ENCODE data around the gene PARP12. TPM values are rescaled to one million over a fixed set of nuclear protein-coding genes. Genes with fewer than 3 reads are reported as not detected.

Gene PARP12
- total RNA-seq, 1 donor from 2014 or later = 14.5 TPM

GRCh38 chr7:140068033-140068432, 5.3 kb upstream of the PARP12 start:
- Mint-ChIP-seq H3K36me3 (ENCODE audit: low read depth, unreplicated experiment) (no peaks in the 10 kb centered on the region), H3K27ac (ENCODE audit: unreplicated experiment) (no peak overlapping the region), H3K4me3 (ENCODE audit: unreplicated experiment) (no peak overlapping the region), H3K27me3 (ENCODE audit: unreplicated experiment) (peaks cover 2% of the 10 kb centered on the region), H3K4me1 (ENCODE audit: unreplicated experiment) (no peaks in the 10 kb centered on the region), H3K9me3 (ENCODE audit: unreplicated experiment) (no peaks in the 10 kb centered on the region)
- no peak for DNase-seq (ENCODE audit: low spot score)
- TF ChIP-seq CTCF (IDR thresholded peaks at IDR 0.05; ENCODE audit: unreplicated experiment) = no peak

- Mint-ChIP-seq H3K36me3 (ENCODE audit: low read depth, unreplicated experiment) (no peaks in the 10 kb centered on the region), H3K9me3 (ENCODE audit: unreplicated experiment) (no peaks in the 10 kb centered on the region), H3K27me3 (ENCODE audit: unreplicated experiment) (peaks cover 2% of the 10 kb centered on the region), H3K4me3 (ENCODE audit: unreplicated experiment) (no peak overlapping the region), H3K4me1 (ENCODE audit: unreplicated experiment) (no peaks in the 10 kb centered on the region), H3K27ac (ENCODE audit: unreplicated experiment) (no peak overlapping the region)
- DNase-seq (ENCODE audit: low spot score) = no peak
- TF ChIP-seq CTCF (IDR thresholded peaks at IDR 0.05; ENCODE audit: unreplicated experiment) = no peak
Measured at GRCh38 chr7:140067052-140067451, 4.3 kb upstream of the PARP12 start.

GRCh38 chr7:140062118-140062527, 628 bp downstream of the PARP12 start:
- Mint-ChIP-seq H3K4me3 (ENCODE audit: unreplicated experiment) (peak overlapping the region; percentile 82), H3K36me3 (ENCODE audit: low read depth, unreplicated experiment) (peaks cover 11% of the 10 kb centered on the region), H3K27me3 (ENCODE audit: unreplicated experiment) (peaks cover 12% of the 10 kb centered on the region), H3K9me3 (ENCODE audit: unreplicated experiment) (no peaks in the 10 kb centered on the region), H3K27ac (ENCODE audit: unreplicated experiment) (no peak overlapping the region), H3K4me1 (ENCODE audit: unreplicated experiment) (peaks cover 17% of the 10 kb centered on the region)
- no peak for TF ChIP-seq CTCF (IDR thresholded peaks at IDR 0.05; ENCODE audit: unreplicated experiment)
- DNase-seq (ENCODE audit: low spot score) = no peak

GRCh38 chr7:140061607-140061930, 1.2 kb downstream of the PARP12 start:
- H3K9me3 Mint-ChIP-seq (ENCODE audit: unreplicated experiment) = no peaks in the 10 kb centered on the region
- H3K4me3 Mint-ChIP-seq (ENCODE audit: unreplicated experiment) = peak overlapping the region; percentile 5
- DNase-seq (ENCODE audit: low spot score) = no peak
- H3K36me3 Mint-ChIP-seq (ENCODE audit: low read depth, unreplicated experiment) = peaks cover 12% of the 10 kb centered on the region
- peaks cover 12% of the 10 kb centered on the region for H3K27me3 Mint-ChIP-seq (ENCODE audit: unreplicated experiment)
- peaks cover 17% of the 10 kb centered on the region for H3K4me1 Mint-ChIP-seq (ENCODE audit: unreplicated experiment)
- TF ChIP-seq CTCF (IDR thresholded peaks at IDR 0.05; ENCODE audit: unreplicated experiment) = no peak
- H3K27ac Mint-ChIP-seq (ENCODE audit: unreplicated experiment) = no peak overlapping the region

GRCh38 chr7:140060788-140061606, 1.8 kb downstream of the PARP12 start:
- no peak for TF ChIP-seq CTCF (IDR thresholded peaks at IDR 0.05; ENCODE audit: unreplicated experiment)
- Mint-ChIP-seq H3K27ac (ENCODE audit: unreplicated experiment) (peak overlapping the region; percentile 16), H3K27me3 (ENCODE audit: unreplicated experiment) (peaks cover 12% of the 10 kb centered on the region), H3K4me3 (ENCODE audit: unreplicated experiment) (peak overlapping the region; percentile 5), H3K36me3 (ENCODE audit: low read depth, unreplicated experiment) (peaks cover 12% of the 10 kb centered on the region), H3K4me1 (ENCODE audit: unreplicated experiment) (peaks cover 17% of the 10 kb centered on the region), H3K9me3 (ENCODE audit: unreplicated experiment) (no peaks in the 10 kb centered on the region)
- no peak for DNase-seq (ENCODE audit: low spot score)
